OCI-LY3 (cell line): Measurements from ENCODE around the gene PLA1A.

Experiments
- CTCF ChIP-seq: fragments of 200-600, 300-600 bp; sonication (generic); IDR thresholded peaks from 2 replicates; pipeline ENCODE4 v1.5.1; 2014; ENCODE audit warnings: antibody characterized with exemption, low read length, low read depth
- EZH2phosphoT487 ChIP-seq: fragments of 200-600 bp; shearing (Covaris generic); IDR thresholded peaks from 2 replicates; pipeline ENCODE4 v1.6.1; 2018; ENCODE audit warnings: antibody characterized with exemption, mixed run types, low read depth

- TF ChIP-seq CTCF = no peak
- TF ChIP-seq EZH2phosphoT487 = no peak
Measured at GRCh38 chr3:119613201-119613600, 15.5 kb downstream of the PLA1A start.
